Eye (tissue), 1 donor: ENCODE data around the gene ABCD2.
"Not testable (repeated sequence)": the region's sequence is repeated elsewhere in the genome, so short reads cannot be mapped to it uniquely, and the experiment has no call there.

Source experiments
- DNase-seq: peaks from one replicate; pipeline ENCODE4 v3.0.0-alpha.2; 2015

ABCD2 gene

GRCh38 chr12:39611818-39612217 lies 7.8 kb downstream of the ABCD2 start:
- DNase-seq: no peak

GRCh38 chr12:39610436-39611025 lies 9.1 kb downstream of the ABCD2 start:
- DNase-seq: no peak

GRCh38 chr12:39606712-39607423 lies 12.7 kb downstream of the ABCD2 start:
- no peak for DNase-seq

GRCh38 chr12:39605996-39606395 lies 13.6 kb downstream of the ABCD2 start:
- no peak for DNase-seq

GRCh38 chr12:39605501-39605900 lies 14.1 kb downstream of the ABCD2 start:
- no peak for DNase-seq

- DNase-seq: no peak
Observed at GRCh38 chr12:39603065-39603464, 16.5 kb downstream of the ABCD2 start.

GRCh38 chr12:39601951-39602350 lies 17.7 kb downstream of the ABCD2 start:
- DNase-seq: not testable (repeated sequence)

GRCh38 chr12:39595928-39596327 lies 23.7 kb downstream of the ABCD2 start:
- no peak for DNase-seq

- no peak for DNase-seq
Observed at GRCh38 chr12:39592295-39592694, 27.3 kb downstream of the ABCD2 start.

GRCh38 chr12:39588348-39588747 lies 31.3 kb downstream of the ABCD2 start:
- DNase-seq: no peak

- no peak for DNase-seq
Observed at GRCh38 chr12:39587225-39587624, 32.4 kb downstream of the ABCD2 start.

GRCh38 chr12:39586816-39587215 lies 32.8 kb downstream of the ABCD2 start:
- DNase-seq: no peak

GRCh38 chr12:39581592-39581991 lies 38.0 kb downstream of the ABCD2 start:
- DNase-seq: no peak

- no peak for DNase-seq
Observed at GRCh38 chr12:39575498-39575875, 44.1 kb downstream of the ABCD2 start.

- no peak for DNase-seq
Observed at GRCh38 chr12:39574785-39575497, 44.7 kb downstream of the ABCD2 start.

GRCh38 chr12:39574378-39574777 lies 45.2 kb downstream of the ABCD2 start:
- no peak for DNase-seq

GRCh38 chr12:39573971-39574370 lies 45.6 kb downstream of the ABCD2 start:
- no peak for DNase-seq

GRCh38 chr12:39572551-39572950 lies 47.1 kb downstream of the ABCD2 start:
- DNase-seq: no peak

- no peak for DNase-seq
Observed at GRCh38 chr12:39571351-39571750, 48.3 kb downstream of the ABCD2 start.

GRCh38 chr12:39553476-39553875 lies 66.1 kb downstream of the ABCD2 start:
- DNase-seq: no peak

- not testable (repeated sequence) for DNase-seq
Observed at GRCh38 chr12:39544211-39544610, 75.4 kb downstream of the ABCD2 start.

GRCh38 chr12:39541471-39541870 lies 78.1 kb downstream of the ABCD2 start:
- DNase-seq: peak; percentile 26

GRCh38 chr12:39538679-39539104 lies 80.9 kb downstream of the ABCD2 start:
- no peak for DNase-seq

GRCh38 chr12:39533951-39534350 lies 85.7 kb downstream of the ABCD2 start:
- DNase-seq: no peak
